Upper lobe of right lung (tissue), 1 donor: ENCODE data around the gene SERPINA7. TPM values are rescaled to one million over a fixed set of nuclear protein-coding genes. Genes with fewer than 3 reads are reported as not detected.

Experiments used
- ATAC-seq: fragments of 200-7000 bp; cut with Tn5 transposase; one replicate; pipeline ENCODE4 v1.9.1; 2020; ENCODE audit warnings: mild to moderate bottlenecking, moderate library complexity
- DNase-seq: peaks from one replicate; pipeline ENCODE4 v3.0.0-alpha.2; 2020
- H3K27ac ChIP-seq: fragments of 200-600 bp; one replicate; pipeline ENCODE4 v1.8.0; 2022
- H3K27me3 ChIP-seq: fragments of 200-600 bp; one replicate; pipeline ENCODE4 v1.8.0; 2022; ENCODE audit warnings: mild to moderate bottlenecking
- H3K36me3 ChIP-seq: fragments of 200-600 bp; one replicate; pipeline ENCODE4 v1.8.0; 2022
- H3K4me1 ChIP-seq: fragments of 200-600 bp; one replicate; pipeline ENCODE4 v1.8.0; 2022
- H3K4me3 ChIP-seq: fragments of 200-600 bp; one replicate; pipeline ENCODE4 v1.8.0; 2022; ENCODE audit warnings: mild to moderate bottlenecking
- H3K9me3 ChIP-seq: fragments of 200-600 bp; one replicate; pipeline ENCODE4 v1.8.0; 2022
- intact Hi-C: fragments of 100-400 bp; cut with DNase I; formaldehyde crosslinking; loops from one replicate; pipeline ENCODE4 v1.11.0; 2022
- long read RNA-seq: library from polyadenylated mRNA; unstranded; transcript quantifications from one replicate; pipeline ENCODE4 v2.0.0, GENCODE V29; 2021
- total RNA-seq: library from RNA; stranded (reverse); fragmentation: NEBNext Ultra II Directional; extraction: Animal tissue kit (Norgen Biotek cat#: 25700); gene quantifications from one replicate; pipeline ENCODE4 v1.2.1, GENCODE V29; 2021
- TF ChIP-seq, protein P1 (sequence below): fragments of 200-600 bp; IDR thresholded peaks from one replicate; pipeline ENCODE4 v1.8.0; 2022; ENCODE audit warnings: antibody characterized with exemption
- donor health status: DM: no; HTN: yes; CAD: no; lungs with severe emphysema.

The SERPINA7 gene, protein sequence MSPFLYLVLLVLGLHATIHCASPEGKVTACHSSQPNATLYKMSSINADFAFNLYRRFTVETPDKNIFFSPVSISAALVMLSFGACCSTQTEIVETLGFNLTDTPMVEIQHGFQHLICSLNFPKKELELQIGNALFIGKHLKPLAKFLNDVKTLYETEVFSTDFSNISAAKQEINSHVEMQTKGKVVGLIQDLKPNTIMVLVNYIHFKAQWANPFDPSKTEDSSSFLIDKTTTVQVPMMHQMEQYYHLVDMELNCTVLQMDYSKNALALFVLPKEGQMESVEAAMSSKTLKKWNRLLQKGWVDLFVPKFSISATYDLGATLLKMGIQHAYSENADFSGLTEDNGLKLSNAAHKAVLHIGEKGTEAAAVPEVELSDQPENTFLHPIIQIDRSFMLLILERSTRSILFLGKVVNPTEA
- total RNA-seq = not detected
- long read RNA-seq = 0 reads

DNA sequence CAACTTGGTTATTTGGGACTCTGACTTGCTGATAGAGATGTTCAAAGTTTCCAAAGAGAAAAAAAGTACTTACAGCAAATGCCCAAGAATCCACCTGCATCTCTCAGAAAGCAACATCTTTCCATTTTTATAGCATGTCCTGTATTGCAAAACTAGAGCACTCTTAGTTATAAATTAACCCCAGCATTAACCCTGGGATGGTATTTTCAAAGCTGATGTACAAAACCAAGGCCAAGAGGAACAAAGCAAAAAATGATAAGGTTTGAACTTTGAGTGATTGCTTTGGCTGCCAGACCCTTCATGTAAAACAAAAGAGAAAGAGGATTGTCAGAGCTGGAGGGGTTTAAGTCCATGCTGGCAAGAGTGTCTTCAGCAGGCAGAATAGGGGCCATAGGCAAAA is at the start of gene SERPINA7:
TSS of gene SERPINA7 (minus strand) at position 103 of the 400 bp plus-strand sequence. CDS start 1,669 bp downstream, outside the sequence.
- no peak for ATAC-seq
- no peak for DNase-seq
- Histone ChIP-seq H3K36me3 (no peaks in the 10 kb centered on the region), H3K27me3 (no peaks in the 10 kb centered on the region), H3K4me3 (no peak within 1 kb of the TSS), H3K9me3 (no peaks in the 10 kb centered on the region), H3K27ac (no peak within 1 kb of the TSS), H3K4me1 (no peaks in the 10 kb centered on the region)
- TF ChIP-seq, protein P1, sequence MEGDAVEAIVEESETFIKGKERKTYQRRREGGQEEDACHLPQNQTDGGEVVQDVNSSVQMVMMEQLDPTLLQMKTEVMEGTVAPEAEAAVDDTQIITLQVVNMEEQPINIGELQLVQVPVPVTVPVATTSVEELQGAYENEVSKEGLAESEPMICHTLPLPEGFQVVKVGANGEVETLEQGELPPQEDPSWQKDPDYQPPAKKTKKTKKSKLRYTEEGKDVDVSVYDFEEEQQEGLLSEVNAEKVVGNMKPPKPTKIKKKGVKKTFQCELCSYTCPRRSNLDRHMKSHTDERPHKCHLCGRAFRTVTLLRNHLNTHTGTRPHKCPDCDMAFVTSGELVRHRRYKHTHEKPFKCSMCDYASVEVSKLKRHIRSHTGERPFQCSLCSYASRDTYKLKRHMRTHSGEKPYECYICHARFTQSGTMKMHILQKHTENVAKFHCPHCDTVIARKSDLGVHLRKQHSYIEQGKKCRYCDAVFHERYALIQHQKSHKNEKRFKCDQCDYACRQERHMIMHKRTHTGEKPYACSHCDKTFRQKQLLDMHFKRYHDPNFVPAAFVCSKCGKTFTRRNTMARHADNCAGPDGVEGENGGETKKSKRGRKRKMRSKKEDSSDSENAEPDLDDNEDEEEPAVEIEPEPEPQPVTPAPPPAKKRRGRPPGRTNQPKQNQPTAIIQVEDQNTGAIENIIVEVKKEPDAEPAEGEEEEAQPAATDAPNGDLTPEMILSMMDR = no peak
- intact Hi-C loops = no loop called here

DNA sequence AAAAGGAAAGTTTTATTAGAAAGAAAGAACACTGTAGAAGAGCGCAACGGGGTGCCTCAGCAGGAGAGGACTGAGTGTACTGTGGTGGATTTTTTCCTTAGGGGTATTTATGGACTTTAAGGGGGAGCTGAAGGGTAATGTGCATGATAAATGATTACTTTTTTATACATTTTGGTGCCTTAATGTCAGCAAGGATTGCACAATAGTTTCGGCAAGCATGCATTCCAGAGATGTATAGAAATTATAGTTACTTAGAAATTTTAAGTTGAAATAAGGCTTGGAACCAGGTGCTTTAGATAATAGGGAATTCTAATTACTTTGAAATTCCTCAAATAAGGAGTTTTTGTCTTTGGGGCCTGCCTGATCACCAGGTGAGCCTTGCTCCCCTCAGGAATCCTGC is 30.5 kb upstream of the SERPINA7 start:
- intact Hi-C loops = no loop called here
- ATAC-seq (no peak), DNase-seq (no peak)
- H3K9me3 ChIP-seq = no peaks in the 10 kb centered on the region
- TF ChIP-seq, protein P1 = no peak
- H3K4me1 ChIP-seq = no peaks in the 10 kb centered on the region
- no peaks in the 10 kb centered on the region for H3K27me3 ChIP-seq
- H3K27ac ChIP-seq = no peak overlapping the region
- no peak overlapping the region for H3K4me3 ChIP-seq
- no peaks in the 10 kb centered on the region for H3K36me3 ChIP-seq

DNA sequence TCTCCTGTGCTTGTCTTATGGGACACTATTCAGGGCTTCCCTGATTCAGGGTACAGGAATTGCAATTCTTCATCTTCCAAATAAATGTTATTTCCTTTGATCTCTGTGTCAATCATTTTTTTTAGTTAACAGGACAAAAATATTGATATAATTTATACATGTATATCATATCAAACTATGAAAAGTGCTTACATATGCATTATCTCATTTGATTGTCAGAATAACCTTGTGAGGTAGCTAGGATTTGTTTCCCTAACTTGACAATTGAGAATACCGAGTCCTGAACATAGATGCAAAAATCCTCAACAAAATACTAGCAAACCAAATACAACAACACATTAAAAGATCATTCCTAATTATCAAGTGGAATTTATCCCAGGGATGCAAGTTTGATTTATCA is 11.5 kb upstream of the SERPINA7 start:
- ATAC-seq (no peak), DNase-seq (no peak)
- no peaks in the 10 kb centered on the region for H3K36me3 ChIP-seq
- no peaks in the 10 kb centered on the region for H3K9me3 ChIP-seq
- H3K27ac ChIP-seq = no peak overlapping the region
- intact Hi-C loops = no loop called here
- TF ChIP-seq, protein P1 = no peak
- H3K27me3 ChIP-seq = no peaks in the 10 kb centered on the region
- no peaks in the 10 kb centered on the region for H3K4me1 ChIP-seq
- no peak overlapping the region for H3K4me3 ChIP-seq

DNA sequence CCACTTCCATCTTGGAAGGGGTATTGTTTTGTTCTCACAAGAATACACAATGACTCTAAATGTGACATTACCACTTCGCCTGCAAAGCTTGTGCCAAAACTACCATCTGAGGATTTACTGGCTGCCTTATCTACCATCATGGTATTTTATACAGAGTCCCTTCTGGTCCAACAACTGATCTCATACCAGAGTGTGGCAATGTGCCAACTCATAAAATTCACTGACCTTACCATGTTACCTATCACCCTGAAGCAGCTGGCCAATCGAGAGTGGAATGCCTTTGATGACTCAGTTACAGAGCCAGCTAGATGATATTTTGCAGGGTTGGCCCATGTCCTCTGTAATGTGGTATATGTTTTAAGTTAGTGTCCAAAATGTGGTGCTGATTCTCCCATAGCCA is 3.8 kb upstream of the SERPINA7 start:
- Histone ChIP-seq H3K9me3 (no peaks in the 10 kb centered on the region), H3K27ac (no peak overlapping the region), H3K4me1 (no peaks in the 10 kb centered on the region), H3K4me3 (no peak overlapping the region), H3K27me3 (no peaks in the 10 kb centered on the region), H3K36me3 (no peaks in the 10 kb centered on the region)
- no peak for DNase-seq
- intact Hi-C loops = no loop called here
- TF ChIP-seq, protein P1 = no peak
- ATAC-seq = no peak

DNA sequence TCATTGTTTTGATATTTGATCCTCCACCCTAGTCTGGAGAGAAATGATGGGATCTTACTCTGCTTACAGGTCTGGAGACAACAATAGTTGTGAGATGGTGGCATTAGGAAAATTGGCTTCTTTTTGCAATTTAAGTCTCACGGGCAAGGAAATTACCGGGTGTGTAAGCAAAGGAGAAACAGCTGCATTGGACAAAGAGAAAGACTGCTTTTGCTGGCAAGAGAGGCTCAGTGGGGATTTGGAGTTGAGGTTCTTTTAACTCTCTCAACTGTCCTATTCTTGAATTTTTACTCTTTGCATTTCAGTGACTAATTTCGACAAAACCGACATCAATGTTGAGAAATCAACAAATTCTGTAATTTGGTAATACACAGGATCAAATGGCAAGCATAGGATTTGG is 2.3 kb upstream of the SERPINA7 start:
- Histone ChIP-seq H3K4me1 (no peaks in the 10 kb centered on the region), H3K27ac (no peak overlapping the region), H3K27me3 (no peaks in the 10 kb centered on the region), H3K9me3 (no peaks in the 10 kb centered on the region), H3K4me3 (no peak overlapping the region), H3K36me3 (no peaks in the 10 kb centered on the region)
- no peak for DNase-seq
- ATAC-seq = no peak
- TF ChIP-seq, protein P1 = no peak
- intact Hi-C loops = no loop called here
